HG02763 (cell line): ENCODE data around the gene AKAP4.

Experiments
- ATAC-seq: cut with Tn5 transposase; IDR thresholded peaks from one replicate; pipeline ENCODE4 v1.9.1; 2021; ENCODE audit warnings: mild to moderate bottlenecking, moderate library complexity; ENCODE audit not compliant: unreplicated experiment

The AKAP4 gene

DNA sequence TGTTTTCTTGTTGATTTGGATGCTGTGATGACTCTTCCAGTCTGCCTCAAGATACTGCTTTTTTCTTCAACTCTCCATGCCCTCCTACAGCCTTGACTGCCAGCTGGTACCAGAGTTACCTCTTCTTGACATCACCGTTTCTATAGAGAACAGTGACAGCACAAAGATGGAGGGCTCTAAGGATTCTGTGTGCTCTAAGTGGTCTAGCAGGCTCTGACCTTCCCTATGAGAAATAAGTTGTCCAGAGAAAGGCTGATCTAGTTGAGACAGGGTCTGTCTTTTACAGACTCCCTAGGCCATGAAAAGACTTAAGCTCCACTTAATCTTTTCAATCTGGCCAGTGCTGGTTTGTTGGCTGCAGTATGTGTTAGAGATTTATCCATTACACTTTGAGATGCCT, at the start of gene AKAP4:
Gene AKAP4, minus strand, starts transcription at position 101 of the 400 bp plus-strand sequence. CDS start 118 bp downstream, outside the sequence.
- no peak for ATAC-seq

GRCh38 chrX:50211510-50211909, 10.7 kb upstream of the AKAP4 start:
- no peak for ATAC-seq

DNA sequence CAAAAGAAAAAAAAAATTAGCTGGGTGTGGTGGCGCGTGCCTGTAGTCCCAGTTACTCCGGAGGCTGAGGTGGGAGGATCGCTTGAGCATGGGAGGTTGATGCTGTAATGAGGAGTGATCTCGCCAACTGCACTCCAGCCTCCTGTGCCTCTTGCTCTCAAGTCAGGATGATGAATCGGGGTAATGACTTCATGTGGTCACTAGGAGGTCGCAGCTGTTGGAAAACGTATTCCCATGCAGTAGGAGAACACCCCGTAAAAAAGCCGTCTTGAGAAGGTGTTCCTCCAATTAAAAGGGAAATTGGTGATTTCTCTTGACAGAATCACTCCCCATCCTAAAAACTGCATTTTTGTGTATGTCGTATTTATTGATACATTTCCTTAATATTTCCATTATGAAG, 5.9 kb upstream of the AKAP4 start:
- ATAC-seq: no peak

- peak; percentile 97 for ATAC-seq
These were observed 3.6 kb upstream of the AKAP4 start, which contains the start of gene CCNB3 for GRCh38 chrX:50204364-50204899. Gene CCNB3 (plus strand): TSS chrX:50204765. CDS start chrX:50285164, 80,399 bp downstream.

DNA sequence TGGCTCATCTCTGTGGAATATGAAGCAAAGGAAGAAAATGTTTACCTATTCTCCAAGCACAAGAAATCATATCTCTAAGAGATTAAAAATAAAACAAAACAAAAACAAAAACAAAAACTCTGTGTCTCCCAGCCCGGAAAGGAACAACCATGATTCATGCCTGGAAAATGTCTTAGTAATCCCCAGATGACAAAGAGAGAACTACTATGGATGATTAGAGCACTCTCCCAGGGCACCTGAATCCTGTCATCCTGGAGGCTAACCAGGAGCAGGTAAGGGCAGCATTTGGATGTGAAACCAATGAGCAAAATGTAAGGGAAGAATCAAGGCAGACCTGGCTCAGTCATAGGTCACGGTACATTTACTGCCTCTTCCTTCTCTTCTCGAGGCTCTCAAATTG, 1.7 kb upstream of the AKAP4 start:
- ATAC-seq: no peak

DNA sequence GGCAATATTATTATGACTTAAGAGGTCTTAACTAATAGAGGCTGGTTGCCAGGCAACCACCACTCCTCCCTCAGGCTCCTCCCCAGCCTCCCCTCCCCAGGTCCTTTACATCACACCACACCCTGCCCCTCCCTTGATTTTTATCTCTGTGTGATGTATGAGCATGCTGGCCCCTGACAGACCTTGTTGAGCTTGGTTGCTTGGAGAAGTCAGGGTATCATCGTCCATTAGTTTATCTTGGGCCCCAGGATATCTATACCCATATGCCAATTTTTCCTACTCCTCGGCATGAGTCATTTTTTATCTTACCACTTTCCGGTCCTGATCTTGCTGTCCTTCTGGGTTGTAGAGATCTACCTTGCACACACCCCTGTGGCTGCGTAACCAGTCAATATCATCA, 2.5 kb downstream of the AKAP4 start:
- ATAC-seq: no peak

- ATAC-seq: no peak
These were observed 11.8 kb downstream of the AKAP4 start for GRCh38 chrX:50188859-50189600.

GRCh38 chrX:50183891-50184290, 16.9 kb downstream of the AKAP4 start:
- ATAC-seq: no peak

GRCh38 chrX:50180073-50180940, 20.5 kb downstream of the AKAP4 start:
- ATAC-seq: no peak

GRCh38 chrX:50169717-50170116, 31.1 kb downstream of the AKAP4 start:
- ATAC-seq: no peak

DNA sequence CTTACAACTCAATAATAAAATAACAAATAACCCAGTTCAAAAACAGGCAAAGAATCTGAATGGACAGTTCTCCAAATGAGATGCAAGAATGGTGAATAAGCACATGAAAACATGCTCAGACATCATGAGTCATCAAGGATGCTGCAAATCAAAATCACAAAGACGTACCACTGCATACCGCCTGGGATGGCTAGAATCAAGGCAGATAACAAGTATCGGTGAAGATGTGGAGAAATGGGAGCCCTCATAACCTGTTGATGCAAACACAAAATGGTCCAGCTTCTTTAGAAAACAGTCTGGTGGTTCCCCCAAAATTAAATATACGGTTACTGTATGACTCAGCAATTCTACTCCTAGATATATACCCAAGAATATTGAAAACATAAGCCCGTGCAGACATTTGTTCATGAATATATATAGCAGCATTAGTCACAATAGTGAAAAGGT, 32.5 kb downstream of the AKAP4 start:
- no peak for ATAC-seq

- ATAC-seq: no peak
These were observed 33.4 kb downstream of the AKAP4 start for GRCh38 chrX:50167366-50167765.

DNA sequence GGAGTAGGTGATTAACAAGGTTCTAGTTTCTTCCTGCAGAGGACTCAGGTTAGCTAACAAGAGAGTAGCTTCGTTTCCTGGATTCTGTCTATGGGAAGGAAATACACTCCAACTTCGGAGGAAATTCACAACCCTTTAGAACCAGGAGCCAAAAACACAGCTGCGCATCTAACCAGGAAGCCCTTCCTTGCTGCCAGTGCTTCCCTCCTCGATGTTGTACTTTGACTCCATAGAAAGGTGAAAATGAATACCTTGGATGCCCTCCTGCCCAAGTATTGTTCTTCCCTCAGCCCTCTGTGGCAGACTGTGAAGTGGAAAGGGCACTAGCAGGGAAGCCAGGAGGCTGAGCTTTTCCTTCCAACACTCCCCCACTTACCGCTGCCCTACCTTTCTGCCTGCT, 35.1 kb downstream of the AKAP4 start:
- ATAC-seq: no peak

- no peak for ATAC-seq
These were observed 39.7 kb downstream of the AKAP4 start for GRCh38 chrX:50161127-50161526.

DNA sequence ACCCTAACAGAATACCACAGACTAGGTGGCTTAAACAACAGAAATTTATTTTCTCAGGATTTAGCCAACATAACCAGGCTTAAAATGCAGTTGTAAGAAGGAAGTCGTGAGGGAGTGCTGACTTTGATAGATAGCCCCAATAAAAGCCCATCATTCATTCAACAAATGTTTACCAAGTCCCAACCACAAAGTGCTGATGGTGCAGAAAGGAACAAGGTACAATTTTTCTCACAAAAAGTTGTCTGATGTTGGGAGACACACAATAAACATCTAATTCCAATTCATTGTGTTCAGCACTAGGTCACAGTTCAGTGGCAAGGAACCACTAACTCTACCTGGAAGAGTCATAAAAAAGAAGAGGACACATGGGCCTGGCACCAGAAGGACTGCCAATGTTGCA, 42.2 kb downstream of the AKAP4 start:
- no peak for ATAC-seq

- no peak for ATAC-seq
These were observed 43.2 kb downstream of the AKAP4 start for GRCh38 chrX:50157545-50158135.

- ATAC-seq: no peak
These were observed 46.4 kb downstream of the AKAP4 start for GRCh38 chrX:50154429-50154828.

DNA sequence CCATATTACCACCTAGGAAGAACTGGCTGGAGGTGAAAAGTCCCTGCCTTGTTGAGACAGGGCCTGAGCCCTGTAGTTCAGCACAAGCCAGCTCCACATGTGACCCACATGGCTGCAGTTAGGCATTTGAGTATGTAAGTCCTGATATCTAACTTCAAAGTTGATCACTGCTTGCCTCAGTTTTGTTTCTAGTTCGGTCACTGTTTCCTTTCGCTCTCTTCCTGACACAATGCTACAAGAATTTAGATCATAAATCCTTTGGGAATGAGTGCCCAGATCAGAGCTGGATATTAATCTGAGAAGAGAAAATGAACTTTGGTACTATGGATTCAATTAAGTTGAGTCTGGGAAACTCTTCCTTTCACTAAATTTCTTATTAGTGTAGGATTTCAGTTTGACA, 48.4 kb downstream of the AKAP4 start:
- no peak for ATAC-seq

- no peak for ATAC-seq
These were observed 52.8 kb downstream of the AKAP4 start for GRCh38 chrX:50147972-50148371.
